ENCODE measurements around the gene NOP16. TPM values are rescaled to one million over a fixed set of nuclear protein-coding genes. Genes with fewer than 3 reads are reported as not detected.
A peak's percentile ranks its signal among the peaks of the same experiment; 100 is the strongest.

The NOP16 gene
- total RNA-seq, 1 donor from 2014 or later, result 10.1 TPM

DNA sequence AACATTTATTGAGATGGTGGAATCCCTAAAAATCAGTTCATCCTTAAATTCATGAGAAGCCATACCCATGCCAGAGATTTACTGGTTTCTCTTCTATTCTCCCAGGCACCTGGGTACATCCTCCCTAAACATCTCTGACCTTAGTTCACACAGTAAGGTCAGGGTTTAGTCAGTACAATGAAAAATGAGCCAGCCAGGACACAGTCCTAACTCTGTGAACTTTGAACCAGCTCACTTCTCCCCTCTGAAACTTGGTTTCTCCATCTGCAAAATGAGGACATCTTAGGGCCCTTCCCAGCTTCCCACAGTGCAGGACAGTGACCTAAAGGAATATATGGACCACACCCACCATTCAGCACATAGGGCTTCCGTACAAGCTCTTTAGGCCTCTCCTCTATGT, 1.9 kb downstream of the NOP16 start:
- DNase-seq (ENCODE audit: low spot score), result no peak

DNA sequence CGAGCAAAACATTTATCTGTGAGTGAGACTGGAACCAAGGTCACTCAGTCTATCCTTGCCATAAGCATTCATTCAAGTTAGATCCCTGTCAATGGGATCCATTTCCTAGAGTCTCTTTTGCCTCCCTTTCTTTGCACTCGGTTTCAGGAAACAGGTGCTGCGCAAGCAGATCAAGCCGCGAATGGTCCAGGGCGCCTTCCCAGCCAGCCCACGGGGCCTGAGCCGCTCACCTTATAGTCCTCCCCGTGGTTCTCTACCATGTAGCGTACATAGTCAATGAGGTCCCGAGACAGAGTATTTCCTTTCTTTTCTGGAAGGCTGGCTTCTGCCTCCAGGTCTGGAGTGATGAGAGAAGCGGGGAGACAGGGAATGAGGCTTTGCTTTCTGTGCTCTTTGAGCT, 3.4 kb downstream of the NOP16 start:
- no peak for DNase-seq (ENCODE audit: low spot score)

DNA sequence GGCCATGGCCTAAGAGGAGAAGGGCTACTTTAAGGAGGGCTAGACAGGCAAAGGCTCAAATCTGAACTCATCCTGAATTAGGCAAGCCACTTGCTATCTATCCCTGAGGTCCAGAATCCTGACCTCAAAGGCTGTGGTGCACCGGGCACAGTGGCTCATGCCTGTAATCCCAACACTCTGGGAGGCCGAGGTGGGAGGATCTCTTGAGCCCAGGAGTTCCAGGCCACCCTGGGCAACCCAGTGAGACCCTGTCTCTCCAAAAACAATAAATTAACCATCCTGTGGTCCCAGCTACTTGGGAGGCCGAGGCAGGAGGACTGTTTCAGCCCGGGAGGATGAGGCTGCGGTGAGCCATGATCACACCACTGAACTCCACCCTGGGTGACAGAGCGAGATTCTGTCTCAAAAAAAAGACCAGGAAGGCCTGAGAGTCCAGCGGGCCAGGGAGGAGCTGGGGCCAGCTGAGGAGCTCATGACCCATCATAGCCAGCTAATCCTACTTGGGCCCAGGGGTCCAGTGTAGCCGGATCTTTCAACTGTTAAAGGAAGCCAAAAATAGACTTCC, 4.0 kb downstream of the NOP16 start:
- DNase-seq (ENCODE audit: low spot score), result no peak

DNA sequence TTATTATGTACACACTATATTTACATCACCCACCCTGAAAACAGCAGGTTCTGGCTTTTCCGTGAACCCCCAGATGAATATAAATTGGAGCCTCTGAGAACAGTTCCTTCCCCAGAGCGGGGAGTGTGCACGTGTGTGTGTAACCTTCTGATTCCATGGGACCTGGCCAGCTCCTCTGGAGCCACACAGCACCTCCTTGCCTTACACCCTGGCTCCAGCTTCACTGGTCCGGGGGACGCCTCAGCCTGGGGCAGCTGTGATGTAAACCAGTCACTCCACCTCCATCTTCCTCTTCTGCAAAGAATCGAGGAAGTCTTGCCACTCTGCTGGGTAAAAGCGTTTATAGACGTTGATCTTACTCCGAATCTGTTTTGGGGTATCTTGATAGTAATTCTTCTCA, 4.4 kb downstream of the NOP16 start:
- no peak for DNase-seq (ENCODE audit: low spot score)

DNA sequence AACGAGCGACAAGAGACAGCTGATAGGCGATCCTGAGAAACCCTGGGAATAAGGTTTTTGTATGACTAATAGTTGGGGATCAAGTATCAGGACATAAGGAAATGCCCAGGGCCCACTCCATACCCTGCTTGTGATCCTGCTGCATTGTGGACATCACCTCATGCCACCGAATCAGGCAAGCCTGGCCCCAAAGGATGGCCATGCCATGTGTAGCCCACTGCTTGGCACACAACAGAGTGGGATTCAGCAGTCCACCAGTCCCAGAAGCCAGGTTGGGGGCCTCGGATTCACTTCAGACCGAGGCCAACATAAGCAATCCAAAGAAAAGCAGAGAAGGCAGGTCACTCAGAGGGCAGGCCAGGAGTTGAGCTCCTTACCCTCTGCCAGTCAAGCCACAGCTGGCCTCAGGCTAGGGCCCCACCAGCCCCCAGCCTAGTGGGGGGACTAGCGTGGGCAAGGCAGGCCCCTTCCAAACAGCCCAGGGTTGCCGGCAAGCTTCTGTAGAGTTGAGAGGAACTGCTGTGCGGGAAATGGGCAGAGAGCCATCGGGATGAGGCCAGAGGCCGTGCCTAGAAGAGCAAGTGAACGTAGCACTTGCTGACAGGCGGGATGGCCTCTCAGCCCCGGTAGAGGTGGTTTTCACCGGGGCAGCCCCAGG, 5.0 kb downstream of the NOP16 start:
- DNase-seq (ENCODE audit: low spot score), result no peak

DNA sequence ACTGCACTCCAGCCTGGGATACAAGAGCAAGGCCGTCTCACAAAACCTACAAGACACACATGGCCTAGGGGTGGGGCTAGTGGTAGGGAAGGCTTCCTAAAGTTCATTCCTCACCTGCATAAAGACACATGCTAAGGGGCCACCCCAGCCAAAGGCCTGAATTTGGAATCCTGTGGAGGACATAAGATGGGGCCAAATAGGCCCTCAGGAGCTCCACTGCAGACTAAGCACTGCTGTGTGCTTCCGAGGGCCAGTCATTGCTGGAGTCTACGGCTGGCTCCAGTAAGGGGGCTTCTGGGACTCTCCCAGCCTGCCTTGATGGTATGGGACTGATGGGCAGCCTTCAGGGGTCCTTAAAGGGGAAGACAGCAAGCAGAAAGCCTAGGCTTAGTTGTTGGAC, 5.7 kb downstream of the NOP16 start:
- DNase-seq (ENCODE audit: low spot score), result no peak

DNA sequence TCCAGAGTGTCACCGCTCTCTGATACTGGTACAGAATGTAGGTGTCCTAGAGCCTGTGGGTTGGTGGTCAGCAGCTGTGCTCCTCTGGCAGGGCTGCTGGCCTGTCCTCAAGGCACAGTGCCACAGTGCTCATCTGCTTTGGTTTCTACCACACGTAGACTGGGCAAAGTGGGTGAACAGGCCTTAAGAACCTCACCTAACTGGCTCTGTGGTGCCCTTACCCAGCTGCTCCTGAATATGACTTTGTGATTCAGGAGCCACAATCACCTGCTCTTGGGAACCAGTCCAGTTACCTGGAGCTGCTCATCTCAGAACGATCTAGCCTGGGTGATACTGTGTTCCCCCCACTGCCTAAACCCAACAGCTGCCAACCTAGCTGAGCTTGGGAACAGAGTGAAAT, 6.4 kb downstream of the NOP16 start:
- no peak for DNase-seq (ENCODE audit: low spot score)

DNA sequence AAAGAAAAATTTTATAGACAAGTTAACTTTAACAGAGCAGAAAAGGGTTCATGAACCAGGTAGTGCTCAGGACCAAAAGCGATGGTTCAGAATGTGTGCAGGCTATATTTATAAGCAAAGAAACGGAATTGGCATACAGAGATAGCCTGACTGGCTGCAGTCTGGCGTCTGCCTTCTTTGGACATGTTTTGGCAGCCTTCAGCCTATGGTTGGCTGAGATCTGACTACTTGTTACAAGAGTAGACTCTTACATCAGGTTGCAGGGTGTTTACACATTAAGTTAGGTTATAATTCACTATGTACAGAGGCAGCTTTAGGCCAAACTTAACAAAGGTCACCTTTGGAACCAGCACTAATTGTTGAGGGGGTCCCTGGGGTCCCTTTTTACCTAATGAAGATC, 7.0 kb downstream of the NOP16 start:
- DNase-seq (ENCODE audit: low spot score), result no peak

DNA sequence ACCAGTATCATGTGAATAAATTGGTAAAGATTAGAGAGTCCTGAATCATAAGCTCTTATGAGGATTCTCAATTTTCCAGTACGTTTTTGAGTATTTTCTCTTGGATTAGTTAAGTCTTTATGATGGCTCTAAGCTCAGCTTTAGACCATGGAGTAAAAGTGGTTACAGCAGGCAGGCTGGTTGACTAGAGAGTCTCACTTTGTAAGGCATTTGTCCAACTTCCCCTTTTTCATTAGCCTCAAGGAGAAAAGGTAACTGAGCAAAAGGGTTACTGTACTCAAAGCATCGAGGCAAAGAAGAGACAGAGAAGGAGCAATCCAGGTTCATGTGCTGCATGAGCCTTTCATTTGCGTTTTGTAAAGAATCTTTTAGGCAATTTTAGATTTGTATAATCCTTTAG, 8.5 kb downstream of the NOP16 start:
- no peak for DNase-seq (ENCODE audit: low spot score)

DNA sequence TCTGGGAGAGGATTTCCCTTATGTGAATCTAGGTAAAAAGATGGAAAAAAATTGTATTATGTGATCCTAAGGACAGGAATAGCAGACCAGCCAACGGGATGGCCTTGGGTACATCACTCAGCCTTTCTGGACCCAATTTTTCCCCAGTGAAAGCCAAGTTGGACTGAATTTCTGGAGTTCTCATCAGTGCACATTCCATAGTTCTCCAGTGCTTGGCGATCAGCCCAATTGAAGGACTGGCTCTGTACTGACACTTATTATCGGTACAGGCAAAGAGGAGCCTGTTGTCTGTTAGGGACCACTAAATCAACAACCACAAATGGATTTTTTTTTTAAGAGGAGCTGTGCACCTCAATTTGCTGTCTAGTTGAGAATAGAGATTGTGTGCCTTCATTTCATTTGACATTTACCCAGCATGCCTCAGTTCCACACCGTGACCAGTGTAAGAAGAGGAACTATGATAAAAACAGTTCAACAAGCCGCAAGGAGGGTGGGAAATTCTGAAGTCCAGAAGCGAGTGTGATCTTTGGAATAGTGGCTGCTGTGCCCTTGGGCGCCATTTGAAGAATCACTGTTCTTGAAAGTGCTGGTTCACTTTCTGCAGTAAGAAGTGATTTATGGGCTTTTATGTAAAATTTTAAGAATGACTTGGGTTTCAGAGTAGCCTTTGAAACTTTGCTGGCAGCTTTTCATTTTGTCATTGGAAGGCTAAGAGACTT, 15.1 kb downstream of the NOP16 start:
- no peak for DNase-seq (ENCODE audit: low spot score)

DNA sequence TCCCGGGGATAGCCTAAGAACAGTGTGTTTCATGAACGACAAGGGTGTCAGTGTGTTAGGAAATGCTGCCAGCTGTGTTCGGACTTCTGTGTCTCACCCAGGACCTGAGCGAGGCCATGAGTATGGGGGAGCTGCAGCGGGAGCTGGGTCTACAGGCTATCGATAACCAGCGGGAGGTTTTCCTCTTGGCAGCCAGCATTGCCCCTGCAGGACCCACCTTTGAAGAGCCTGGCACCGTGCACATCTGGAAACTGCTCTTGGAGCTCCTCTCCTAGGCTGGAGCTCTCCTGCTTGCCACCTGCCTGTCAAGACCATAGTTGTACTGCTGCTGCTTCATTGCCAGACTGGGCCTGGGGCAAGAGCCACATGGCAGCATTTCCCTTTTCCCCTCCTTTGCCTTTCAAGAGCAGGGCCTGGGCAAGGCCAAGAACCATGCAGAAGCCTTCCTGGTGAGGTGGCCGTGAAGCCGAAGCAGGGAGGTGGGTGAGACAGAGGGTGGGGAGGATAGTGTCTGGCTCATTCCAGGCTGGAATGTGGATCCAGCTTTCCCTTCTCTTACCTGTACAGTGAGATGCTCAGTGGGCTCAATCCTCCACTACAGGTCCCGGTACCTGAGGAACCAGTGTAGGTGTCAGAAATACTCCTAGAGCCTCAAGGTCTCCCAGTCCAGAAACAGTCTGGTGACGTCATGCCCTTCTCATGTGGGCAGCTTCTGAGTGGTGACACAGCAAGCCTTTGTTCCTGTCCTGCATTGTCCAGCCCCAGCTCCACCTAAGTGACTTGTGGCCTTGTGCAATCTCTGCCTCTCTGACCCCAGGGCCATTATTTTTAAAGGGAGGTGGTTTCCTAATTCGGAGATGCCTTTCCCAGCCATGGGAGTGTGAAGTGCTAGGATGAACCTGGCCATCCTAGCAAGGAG, 16.5 kb downstream of the NOP16 start:
- DNase-seq (ENCODE audit: low spot score), result no peak

DNA sequence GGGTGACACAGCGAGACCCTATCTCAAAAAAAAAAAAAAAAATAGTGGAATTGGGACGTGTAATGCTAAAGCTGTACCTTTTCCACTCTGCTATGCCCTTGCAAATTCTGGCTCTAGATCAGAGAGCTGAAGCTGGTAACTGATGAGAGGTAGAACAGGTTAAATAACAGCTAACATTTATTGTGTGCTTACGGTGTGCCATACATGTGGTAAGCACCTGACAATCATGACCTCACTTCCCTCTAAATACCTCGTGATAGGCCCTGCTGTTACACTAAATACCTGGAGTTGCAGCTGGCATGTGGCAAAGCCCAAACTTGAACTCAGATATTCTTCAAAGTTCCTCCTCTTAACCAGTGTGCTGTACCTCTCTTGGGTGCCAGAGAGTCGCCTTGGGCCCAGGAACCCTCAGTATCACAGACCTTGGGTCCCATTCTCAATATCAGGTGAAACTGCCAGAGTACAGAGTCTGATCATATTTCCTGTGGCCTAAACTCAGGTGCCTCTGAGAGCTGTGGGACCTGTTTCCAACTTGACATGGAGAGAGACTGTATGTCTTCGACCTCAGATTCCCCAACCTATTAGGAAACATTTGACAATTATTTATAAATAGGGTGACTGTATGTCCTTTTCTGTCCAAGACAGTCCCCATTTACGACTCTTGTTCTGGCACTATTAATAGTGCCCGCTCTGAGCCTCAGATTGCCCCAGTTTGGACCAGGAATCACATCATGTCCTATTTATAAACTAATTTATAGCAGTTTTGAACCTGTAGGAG, 18.3 kb downstream of the NOP16 start:
- no peak for DNase-seq (ENCODE audit: low spot score)

DNA sequence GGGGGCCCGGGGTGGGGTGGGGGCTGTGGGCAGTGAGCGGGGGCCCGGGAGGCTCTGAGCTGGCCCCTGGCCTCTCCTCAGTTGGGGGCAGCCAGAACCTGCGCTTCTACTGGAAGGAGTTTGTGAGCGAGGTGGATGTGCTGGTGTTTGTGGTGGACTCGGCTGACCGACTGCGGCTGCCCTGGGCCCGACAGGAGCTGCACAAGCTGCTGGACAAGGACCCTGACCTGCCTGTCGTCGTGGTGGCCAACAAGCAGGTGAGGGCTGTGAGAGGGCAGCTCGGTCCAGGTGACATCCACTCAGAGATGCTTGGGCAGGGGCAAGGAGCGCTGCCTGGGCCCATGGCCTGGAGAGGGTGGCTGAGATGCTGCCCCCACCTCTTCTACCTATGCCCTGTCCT, 19.7 kb downstream of the NOP16 start:
- DNase-seq (ENCODE audit: low spot score), result no peak

DNA sequence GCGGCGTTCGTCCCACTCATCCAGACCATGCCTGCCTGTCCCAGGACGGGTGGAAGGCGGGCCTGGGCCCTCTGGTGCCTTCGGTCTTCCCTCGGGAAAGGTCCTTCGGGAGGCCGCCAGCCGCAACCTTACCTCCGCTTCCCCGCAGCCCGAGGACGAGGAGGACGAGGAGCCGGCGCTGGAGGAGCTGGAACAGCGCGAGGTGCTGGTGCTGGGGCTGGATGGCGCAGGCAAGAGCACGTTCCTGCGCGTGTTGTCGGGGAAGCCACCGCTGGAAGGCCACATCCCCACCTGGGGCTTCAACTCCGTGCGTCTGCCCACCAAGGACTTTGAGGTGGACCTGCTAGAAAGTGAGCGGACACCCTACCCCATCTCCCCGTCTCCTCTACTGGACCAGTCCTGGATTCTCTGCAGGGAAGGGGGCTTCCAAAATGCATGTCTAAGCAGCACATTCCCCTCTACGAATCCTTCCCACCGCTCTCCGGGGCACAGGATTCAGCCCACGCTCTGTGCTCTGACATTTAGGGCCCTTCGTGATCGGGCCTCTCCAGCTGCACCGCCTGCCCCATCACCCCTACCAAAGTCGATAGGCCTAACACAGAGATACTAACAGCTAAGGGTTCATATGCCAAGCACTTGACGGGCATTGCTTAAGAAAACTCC, 22.0 kb downstream of the NOP16 start:
- DNase-seq (ENCODE audit: low spot score), result no peak

DNA sequence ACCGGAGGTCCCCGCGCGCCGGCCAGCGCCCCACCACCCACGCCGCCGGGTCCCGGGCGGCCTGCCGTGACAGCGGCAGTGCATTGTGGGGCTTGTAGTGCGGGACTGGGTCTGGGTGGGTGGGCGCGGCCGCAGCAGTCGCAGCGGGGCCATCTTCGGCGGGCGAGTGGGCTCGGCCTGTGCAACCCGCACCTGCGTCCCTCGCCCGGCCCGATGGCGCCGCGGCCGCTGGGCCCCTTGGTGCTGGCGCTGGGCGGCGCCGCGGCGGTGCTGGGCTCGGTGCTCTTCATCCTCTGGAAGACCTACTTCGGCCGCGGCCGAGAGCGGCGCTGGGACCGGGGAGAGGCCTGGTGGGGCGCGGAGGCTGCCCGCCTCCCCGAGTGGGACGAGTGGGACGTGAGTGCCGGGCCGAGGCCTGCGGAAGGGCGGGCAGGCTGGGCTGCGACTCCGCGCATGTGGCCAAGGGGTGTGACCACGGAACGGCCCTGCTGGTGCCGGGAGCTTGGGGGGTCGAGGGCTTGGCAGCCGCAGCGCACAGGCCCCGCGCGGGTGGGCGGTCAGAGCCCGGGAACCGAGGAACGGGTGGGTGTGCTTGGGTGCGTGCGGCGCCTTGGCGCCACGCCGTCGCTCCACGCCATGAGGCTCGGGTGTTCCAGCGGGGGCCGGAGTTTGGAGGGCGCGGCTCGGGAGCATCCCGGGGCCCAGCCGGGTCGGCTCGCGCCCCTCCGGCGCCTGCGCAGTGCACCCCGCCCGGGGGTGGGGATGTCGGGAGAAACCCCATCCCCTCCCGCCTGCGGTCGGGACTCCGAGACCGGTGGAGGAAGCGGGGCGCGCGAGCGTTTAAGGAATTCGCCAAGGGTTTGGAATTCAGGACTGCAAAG, 22.8 kb downstream of the NOP16 start, which contains the start of gene ARL10:
ARL10 (plus strand) TSS at position 137 of the 881 bp plus-strand sequence; CDS start at position 214, 77 bp downstream.
- peak; percentile 12 for DNase-seq (ENCODE audit: low spot score)

DNA sequence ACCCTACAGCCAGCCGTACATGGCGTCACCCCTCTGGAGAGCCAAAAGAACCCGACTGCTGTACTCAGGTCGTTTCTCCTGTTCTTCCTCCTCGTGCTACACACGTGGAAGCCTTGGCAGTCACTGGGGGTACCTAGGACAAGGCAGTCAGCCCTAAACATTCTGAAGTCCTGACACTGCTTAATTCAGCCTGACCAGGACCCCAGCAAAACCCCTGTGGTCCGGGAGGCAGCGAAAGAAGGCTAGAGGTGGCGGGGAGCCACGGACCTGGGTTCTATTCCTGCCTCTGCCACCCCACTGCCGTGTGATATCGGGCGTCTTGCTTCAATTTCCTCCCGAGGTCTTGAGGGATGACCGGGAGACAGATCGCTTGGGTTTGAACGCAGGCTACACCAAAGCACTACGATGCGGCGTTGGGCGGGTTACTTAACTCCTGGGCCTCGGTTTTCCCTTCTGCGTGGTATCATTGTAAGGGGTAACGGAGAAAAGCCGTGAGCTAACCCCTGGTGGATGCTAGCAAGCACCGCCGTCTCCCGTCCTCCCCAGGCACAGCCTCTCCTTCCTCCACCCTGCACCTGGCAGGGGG, 23.5 kb downstream of the NOP16 start:
- DNase-seq (ENCODE audit: low spot score), result no peak

DNA sequence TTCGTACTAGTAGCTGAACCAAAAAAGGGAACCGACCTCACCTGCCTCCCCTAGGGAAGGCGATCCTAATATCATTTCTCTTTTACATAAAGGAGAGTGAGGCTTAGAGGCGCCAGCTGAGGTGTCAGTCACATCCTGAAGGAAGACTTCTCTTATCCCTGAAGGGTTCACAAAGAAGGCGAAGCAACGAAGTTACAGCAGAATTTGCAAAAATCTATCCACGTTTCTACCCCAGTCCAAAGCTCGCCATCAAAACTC, 26.2 kb downstream of the NOP16 start:
- DNase-seq (ENCODE audit: low spot score), result no peak

DNA sequence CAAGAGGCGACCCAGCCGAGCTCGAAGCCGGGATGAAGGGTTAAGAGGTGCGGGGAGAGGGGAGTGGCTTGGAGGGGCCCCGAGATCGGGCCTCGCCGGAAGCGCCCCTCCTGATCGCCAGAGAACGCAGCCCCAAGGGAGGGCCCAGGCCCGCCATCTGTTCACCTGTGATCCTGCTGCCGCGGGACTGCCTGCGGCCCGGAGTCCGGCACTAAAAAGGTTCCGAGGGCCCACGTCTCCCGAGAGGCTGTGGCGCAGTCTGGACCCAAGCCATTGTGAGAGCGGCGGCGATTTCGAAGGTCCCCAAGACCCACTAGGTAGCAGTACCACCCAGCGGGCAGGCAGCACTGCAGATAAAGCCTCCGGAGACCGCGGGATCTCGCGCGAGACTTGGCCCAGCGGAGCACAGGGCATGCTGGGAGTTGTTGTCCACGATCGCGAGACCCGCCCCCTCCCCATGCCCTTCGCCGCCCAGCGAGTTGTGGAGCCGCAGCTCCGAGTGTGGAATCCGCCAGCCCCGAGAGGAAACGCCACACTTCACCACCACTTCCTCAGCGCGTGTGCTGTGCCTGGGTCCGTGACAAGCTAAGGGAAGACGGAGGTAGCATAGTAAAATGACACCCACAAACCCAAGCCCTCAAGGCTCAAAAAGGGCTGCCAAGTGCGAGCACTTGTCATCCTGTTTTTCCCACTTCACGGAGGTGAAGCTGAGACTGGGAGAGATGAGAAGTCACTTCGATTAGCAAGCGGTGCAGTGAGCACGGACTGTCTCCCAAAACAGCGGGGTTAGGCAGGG, 26.8 kb downstream of the NOP16 start, which contains the start of gene KIAA1191:
KIAA1191 (minus strand) TSS at position 328 of the 796 bp plus-strand sequence. CDS start 2,256 bp downstream, outside the sequence.
- DNase-seq (ENCODE audit: low spot score), result peak; percentile 97
